Peyer's patch (tissue), 4 donors: ENCODE data around the gene TMEM185A. TPM values are rescaled to one million over a fixed set of nuclear protein-coding genes. Genes with fewer than 3 reads are reported as not detected.
"Not testable (repeated sequence)": the region's sequence is repeated elsewhere in the genome, so short reads cannot be mapped to it uniquely, and the experiment has no call there.

ENCODE experiments used
- DNase-seq, 3 donors: peaks; one replicate each; pipeline ENCODE4 v3.0.0-alpha.2; 2017 to 2019
- H3K27ac ChIP-seq, 4 donors: fragments of 200-600 bp; sonication (generic); one replicate each; pipeline ENCODE4 v1.5.1; 2016 to 2019
- H3K27me3 ChIP-seq, 2 donors: fragments of 200-600 bp; sonication (generic); one replicate each; pipeline ENCODE4 v1.5.1; 2019
- H3K36me3 ChIP-seq, 3 donors: fragments of 200-600 bp; sonication (generic); one replicate each; pipeline ENCODE4 v1.5.1; 2016 to 2019
- H3K4me1 ChIP-seq, 4 donors: fragments of 200-600 bp; sonication (generic); one replicate each; pipeline ENCODE4 v1.5.1; 2016 to 2019
- H3K4me3 ChIP-seq, 4 donors: fragments of 200-600 bp; sonication (generic); 1 replicate in 3 of 4; 2 replicates in 1 of 4; pipeline ENCODE4 v1.5.1; 2016 to 2019; ENCODE audit warnings: mild to moderate bottlenecking in 1 of 4
- H3K9me3 ChIP-seq, 4 donors: fragments of 200-600 bp; sonication (generic); one replicate each; pipeline ENCODE4 v1.5.1; 2016 to 2019; ENCODE audit warnings: mild to moderate bottlenecking in 1 of 4
- POLR2A ChIP-seq, 2 donors: fragments of 450-650 bp; IDR thresholded peaks; one replicate each; pipeline ENCODE4 v1.5.1; 2017; ENCODE audit warnings: antibody characterized with exemption in 2 of 2, mild to moderate bottlenecking in 2 of 2, moderate library complexity in 2 of 2
- total RNA-seq, 4 donors: library from RNA; depleted of rRNA; stranded (reverse); fragments of >200 nt; gene quantifications; one replicate each; pipeline ENCODE4 v1.1.0, GENCODE V29; 2016
- TF ChIP-seq, protein P1 (sequence below), 6 experiments: fragments of 450-650 bp in 4 of 6; fragments of 200-600 bp in 2 of 6; sonication (generic) in 1 of 6; IDR thresholded peaks; one replicate each; pipeline ENCODE4 v1.5.1; 2017 to 2019; ENCODE audit warnings: antibody characterized with exemption in 6 of 6, mild to moderate bottlenecking in 3 of 6, moderate library complexity in 1 of 6

The TMEM185A gene
- total RNA-seq, 4 donors from 2014 or later: 11.0 to 17.3 (median 14.3) TPM

DNA sequence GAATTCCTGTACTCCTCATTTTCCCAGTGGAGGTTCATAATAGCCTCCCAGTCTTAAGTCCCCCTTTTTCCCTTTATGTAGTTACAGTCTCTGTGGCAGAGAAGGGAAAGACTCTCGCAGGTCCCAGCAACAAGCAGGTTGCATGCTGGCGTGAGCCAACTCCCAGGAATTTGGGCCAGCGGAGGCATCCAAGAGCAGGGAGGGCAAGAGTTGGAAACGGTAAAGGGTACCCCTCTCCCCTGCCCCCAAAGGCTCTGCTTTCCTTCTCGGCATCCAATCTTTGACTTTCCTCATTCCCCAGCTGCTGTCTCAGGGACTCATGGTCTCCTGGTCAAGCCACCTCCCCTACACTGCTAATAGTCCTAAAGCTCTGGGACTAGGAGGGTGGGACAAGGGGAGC is 21.1 kb downstream of the TMEM185A start:
- no peak for DNase-seq
- Histone ChIP-seq H3K36me3 (no peaks in the 10 kb centered on the region), H3K27ac (no peak overlapping the region), H3K4me1 (no peaks in the 10 kb centered on the region), H3K9me3 (no peaks in the 10 kb centered on the region), H3K27me3 (no peaks in the 10 kb centered on the region), H3K4me3 (no peak overlapping the region)
- TF ChIP-seq POLR2A (IDR thresholded peaks at IDR 0.05): no peak
- TF ChIP-seq, protein P1, sequence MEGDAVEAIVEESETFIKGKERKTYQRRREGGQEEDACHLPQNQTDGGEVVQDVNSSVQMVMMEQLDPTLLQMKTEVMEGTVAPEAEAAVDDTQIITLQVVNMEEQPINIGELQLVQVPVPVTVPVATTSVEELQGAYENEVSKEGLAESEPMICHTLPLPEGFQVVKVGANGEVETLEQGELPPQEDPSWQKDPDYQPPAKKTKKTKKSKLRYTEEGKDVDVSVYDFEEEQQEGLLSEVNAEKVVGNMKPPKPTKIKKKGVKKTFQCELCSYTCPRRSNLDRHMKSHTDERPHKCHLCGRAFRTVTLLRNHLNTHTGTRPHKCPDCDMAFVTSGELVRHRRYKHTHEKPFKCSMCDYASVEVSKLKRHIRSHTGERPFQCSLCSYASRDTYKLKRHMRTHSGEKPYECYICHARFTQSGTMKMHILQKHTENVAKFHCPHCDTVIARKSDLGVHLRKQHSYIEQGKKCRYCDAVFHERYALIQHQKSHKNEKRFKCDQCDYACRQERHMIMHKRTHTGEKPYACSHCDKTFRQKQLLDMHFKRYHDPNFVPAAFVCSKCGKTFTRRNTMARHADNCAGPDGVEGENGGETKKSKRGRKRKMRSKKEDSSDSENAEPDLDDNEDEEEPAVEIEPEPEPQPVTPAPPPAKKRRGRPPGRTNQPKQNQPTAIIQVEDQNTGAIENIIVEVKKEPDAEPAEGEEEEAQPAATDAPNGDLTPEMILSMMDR (IDR thresholded peaks at IDR 0.05): no peak

DNA sequence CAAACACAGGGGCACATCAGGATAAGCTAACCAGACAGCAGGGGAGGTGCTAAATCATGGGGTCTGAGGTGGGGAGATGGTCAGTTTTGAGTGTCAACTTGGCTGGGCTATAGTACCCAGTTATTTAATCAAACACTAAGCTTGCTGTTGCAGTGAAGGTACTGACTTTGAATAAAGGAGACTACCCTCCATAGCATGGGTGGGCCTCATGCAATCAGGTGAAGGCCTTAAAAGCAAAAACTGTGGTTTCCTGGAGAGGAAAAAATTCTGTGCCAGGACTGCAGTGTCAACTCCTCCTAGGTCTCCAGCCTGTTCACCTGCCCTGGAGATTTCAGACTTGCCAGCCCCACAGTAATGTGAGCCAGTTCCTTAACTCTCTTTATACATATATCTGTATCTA is 23.9 kb downstream of the TMEM185A start:
- Histone ChIP-seq H3K4me1 (no peaks in the 10 kb centered on the region), H3K4me3 (no peak overlapping the region), H3K36me3 (no peaks in the 10 kb centered on the region), H3K9me3 (no peaks in the 10 kb centered on the region), H3K27ac (no peak overlapping the region), H3K27me3 (no peaks in the 10 kb centered on the region)
- no peak for TF ChIP-seq POLR2A (IDR thresholded peaks at IDR 0.05)
- TF ChIP-seq, protein P1 (IDR thresholded peaks at IDR 0.05): no peak
- no peak for DNase-seq

DNA sequence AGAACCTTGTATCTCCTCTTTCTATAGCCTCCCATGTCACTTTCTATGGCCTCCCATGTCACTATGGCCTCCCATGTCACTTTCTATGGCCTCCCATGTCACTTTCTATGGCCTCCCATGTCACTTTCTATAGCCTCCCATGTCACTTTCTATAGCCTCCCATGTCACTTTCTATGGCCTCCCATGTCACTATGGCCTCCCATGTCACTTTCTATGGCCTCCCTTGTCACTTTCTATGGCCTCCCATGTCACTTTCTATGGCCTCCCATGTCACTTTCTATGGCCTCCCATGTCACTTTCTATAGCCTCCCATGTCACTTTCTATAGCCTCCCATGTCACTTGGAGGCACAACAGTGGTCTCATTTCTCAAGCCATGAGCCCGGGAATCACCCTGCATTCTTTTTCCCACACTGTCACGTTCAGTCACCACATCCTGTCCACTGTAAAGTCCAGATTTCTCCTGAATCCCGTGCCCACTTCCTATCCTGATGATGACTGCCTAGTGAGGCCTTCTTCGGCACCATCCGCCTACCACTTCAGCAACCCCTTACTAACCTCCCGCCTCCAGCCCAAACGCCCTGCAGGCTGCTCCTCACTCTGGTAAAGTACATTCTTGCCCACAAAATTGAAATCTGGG is 26.2 kb downstream of the TMEM185A start:
- H3K4me1 ChIP-seq, H3K27ac ChIP-seq, DNase-seq, H3K27me3 ChIP-seq, H3K9me3 ChIP-seq, H3K4me3 ChIP-seq, H3K36me3 ChIP-seq: not testable (repeated sequence)

DNA sequence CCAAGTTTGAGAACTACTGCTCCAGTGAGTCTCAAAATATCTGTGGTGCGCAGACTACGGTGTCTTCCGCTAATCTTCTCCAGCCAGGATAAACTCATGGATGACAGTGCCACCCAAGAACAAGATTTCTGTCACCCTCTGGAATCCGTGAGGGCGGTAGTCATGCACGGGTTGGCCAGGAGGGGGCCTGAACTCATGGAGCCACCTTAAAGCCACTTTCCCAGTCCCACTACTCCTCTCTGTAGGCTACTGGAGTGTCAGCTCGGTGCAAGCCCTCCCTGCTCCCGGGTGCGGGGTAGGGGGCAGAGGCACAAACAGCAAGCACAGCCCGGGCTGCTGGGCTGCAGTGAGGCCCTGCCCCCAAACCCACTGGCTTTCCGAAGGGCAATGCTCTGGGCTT is 33.0 kb downstream of the TMEM185A start:
- not testable (repeated sequence) for H3K27ac ChIP-seq, H3K4me3 ChIP-seq, H3K27me3 ChIP-seq, H3K36me3 ChIP-seq, H3K4me1 ChIP-seq, DNase-seq, H3K9me3 ChIP-seq

DNA sequence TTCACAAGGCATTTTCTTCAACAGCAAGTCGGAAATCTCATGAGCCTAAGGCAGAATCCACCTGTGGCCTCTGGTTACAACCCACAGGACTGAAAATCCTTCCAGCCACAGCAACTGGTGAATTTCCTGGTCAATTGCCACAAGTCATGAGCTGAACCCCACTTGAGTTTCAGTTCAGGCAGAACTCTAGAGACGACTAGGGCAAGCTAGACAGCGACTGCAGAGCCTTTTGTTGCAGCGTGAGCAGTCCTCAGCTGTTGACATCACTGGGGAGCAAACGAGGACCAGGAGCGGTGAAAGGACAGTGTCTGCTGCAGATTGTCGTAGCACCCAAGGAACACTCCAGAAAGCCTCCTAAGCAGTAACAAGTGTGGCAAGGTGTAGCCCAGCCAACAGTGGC is 35.6 kb downstream of the TMEM185A start:
- DNase-seq, H3K27ac ChIP-seq, H3K4me3 ChIP-seq, H3K36me3 ChIP-seq, H3K9me3 ChIP-seq, H3K4me1 ChIP-seq, H3K27me3 ChIP-seq: not testable (repeated sequence)

DNA sequence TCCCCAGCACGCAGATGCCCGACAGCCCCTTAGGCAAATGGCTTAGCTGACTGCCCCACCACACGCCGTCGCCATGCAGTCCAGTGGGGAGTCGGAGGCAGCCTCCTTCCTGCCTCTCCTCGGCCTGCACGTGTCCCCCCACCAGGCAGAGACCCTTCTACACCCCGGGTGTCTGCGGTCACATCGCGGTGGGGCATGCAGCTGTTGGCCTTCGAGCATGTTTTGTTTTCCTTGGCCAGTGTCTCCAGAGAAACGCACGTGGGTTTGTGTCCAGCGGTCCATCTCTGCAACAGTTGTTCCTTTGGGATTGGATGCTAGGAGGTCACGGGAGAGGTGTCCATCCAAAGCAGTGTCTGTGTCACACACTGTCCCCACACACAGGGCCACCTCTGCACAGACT is 36.4 kb downstream of the TMEM185A start, which contains the start of gene HSFX2:
Gene HSFX2, minus strand, starts transcription at position 101 of the 400 bp plus-strand sequence. CDS start 614 bp downstream, outside the sequence.
- not testable (repeated sequence) for H3K36me3 ChIP-seq, H3K9me3 ChIP-seq, H3K27me3 ChIP-seq, H3K4me3 ChIP-seq, DNase-seq, H3K4me1 ChIP-seq, H3K27ac ChIP-seq

DNA sequence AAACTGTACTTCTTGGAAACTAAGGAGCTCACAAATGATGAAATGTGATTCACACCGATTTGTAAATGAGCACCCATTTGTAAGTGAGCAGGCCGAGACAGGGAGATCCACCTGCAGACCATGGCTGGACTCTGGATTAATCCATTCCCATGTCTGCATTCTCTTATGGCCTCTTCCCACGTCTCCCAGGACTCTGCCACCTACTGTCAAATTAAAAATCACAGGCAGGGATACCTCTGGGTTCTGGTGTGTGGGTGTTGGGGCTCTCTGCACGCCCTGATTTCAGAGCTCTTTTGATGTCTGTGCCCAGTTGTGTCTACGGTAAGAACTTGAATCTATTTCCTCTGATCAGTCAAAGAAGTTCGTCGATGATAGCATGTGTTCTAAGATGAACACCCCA is 40.6 kb downstream of the TMEM185A start:
- H3K4me1 ChIP-seq, H3K9me3 ChIP-seq, H3K4me3 ChIP-seq, H3K36me3 ChIP-seq, H3K27ac ChIP-seq, DNase-seq, H3K27me3 ChIP-seq: not testable (repeated sequence)

DNA sequence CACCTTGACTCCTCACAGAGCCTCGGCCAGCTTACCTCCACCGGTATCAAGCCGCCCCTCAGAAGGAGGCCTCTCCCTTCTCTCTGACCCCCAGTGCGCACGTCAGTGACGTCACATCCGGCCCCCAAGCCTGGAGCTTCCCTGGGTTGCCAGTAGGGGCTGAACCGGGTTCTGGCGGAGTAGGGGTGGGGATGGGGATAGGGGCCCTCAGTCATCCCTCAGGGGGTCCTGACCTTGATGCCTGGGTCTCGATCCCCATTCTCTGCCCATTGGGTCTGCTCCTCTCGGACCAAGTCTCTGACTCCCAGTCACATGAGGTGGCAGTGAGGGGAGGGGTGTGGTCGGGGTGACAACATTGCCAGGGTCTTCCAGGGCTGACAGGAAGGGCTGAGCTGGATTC is 44.2 kb downstream of the TMEM185A start, which contains the start of gene MAGEA9B:
Gene MAGEA9B, minus strand, starts transcription at position 101 of the 400 bp plus-strand sequence. CDS start 4,280 bp downstream, outside the sequence.
- not testable (repeated sequence) for H3K27me3 ChIP-seq, H3K36me3 ChIP-seq, H3K4me1 ChIP-seq, H3K4me3 ChIP-seq, DNase-seq, H3K27ac ChIP-seq, H3K9me3 ChIP-seq

DNA sequence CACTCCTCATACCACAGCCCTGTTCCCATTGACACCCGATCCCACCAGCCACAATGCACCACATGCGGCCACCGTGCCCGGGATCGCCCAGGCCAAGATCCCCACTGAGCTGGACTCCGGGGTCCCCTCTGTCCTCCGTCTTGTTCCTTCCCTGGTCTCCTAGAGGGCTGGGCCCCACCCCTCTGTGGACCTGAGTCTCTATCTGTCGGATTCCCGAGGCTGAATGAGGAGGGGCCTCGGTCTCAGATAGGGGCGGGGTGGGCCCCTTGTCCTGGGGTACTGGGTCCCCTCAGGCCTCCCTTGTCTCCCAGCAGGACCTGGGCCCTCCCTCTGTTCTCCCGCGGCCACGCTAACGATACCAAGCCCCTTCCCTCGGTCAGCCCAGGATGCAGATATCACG is 46.0 kb downstream of the TMEM185A start:
- not testable (repeated sequence) for H3K27ac ChIP-seq, H3K4me3 ChIP-seq, H3K27me3 ChIP-seq, H3K9me3 ChIP-seq, H3K36me3 ChIP-seq, H3K4me1 ChIP-seq, DNase-seq

DNA sequence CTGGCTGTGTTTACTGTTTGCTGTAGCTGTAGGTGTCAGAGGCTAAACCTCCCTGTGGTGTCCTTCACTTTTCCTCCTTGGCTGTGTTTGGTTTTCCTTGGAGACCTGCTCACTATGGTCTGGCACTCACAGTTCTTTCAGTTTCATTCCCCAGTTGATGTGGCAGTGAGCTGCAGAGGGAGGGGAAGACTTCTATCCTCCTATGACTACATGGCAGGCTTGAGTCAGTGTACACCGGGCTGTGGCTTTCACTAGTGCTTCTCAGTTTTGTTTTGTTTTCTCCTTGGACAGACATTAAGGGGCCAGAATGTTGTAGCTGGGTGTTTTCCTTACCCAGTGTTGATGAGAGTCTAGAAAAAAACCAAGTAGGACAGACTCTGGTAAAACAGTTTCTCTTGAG is 58.1 kb downstream of the TMEM185A start:
- not testable (repeated sequence) for H3K9me3 ChIP-seq, H3K27ac ChIP-seq, H3K27me3 ChIP-seq, H3K36me3 ChIP-seq, DNase-seq, H3K4me3 ChIP-seq, H3K4me1 ChIP-seq
